ENCODE results near the gene PTPRN2. TPM values are rescaled to one million over a fixed set of nuclear protein-coding genes. Genes with fewer than 3 reads are reported as not detected.
"Not testable (repeated sequence)": the region's sequence is repeated elsewhere in the genome, so short reads cannot be mapped to it uniquely, and the experiment has no call there.

PTPRN2 gene
- total RNA-seq (2014; rRNA removed; shearing (Covaris generic)) = 2.2 and 4.4 TPM in 2 replicates

GRCh38 chr7:158587162-158588084, at the start of gene PTPRN2:
TSS of gene PTPRN2 (minus strand) at chr7:158587823.
- no peak for DNase-seq (ENCODE audit: low spot score)

GRCh38 chr7:158633055-158633956, 45.7 kb upstream of the PTPRN2 start:
- no peak for DNase-seq (ENCODE audit: low spot score)

GRCh38 chr7:158631574-158632195, 44.1 kb upstream of the PTPRN2 start:
- no peak for DNase-seq (ENCODE audit: low spot score)

- DNase-seq (ENCODE audit: low spot score) = not testable (repeated sequence)
These were observed 38.7 kb upstream of the PTPRN2 start for GRCh38 chr7:158626289-158626688.

GRCh38 chr7:158623241-158623640, 35.6 kb upstream of the PTPRN2 start:
- no peak for DNase-seq (ENCODE audit: low spot score)

GRCh38 chr7:158620839-158621441, 33.3 kb upstream of the PTPRN2 start:
- no peak for DNase-seq (ENCODE audit: low spot score)

GRCh38 chr7:158620418-158620817, 32.8 kb upstream of the PTPRN2 start:
- DNase-seq (ENCODE audit: low spot score) = no peak

- no peak for DNase-seq (ENCODE audit: low spot score)
These were observed 31.1 kb upstream of the PTPRN2 start for GRCh38 chr7:158618745-158619140.

GRCh38 chr7:158617737-158618128, 30.1 kb upstream of the PTPRN2 start:
- no peak for DNase-seq (ENCODE audit: low spot score)

- DNase-seq (ENCODE audit: low spot score) = no peak
These were observed 28.4 kb upstream of the PTPRN2 start for GRCh38 chr7:158616050-158616449.

- no peak for DNase-seq (ENCODE audit: low spot score)
These were observed 27.1 kb upstream of the PTPRN2 start for GRCh38 chr7:158614700-158615099.

- DNase-seq (ENCODE audit: low spot score) = peak; percentile 3
These were observed 25.9 kb upstream of the PTPRN2 start for GRCh38 chr7:158613481-158613880.

GRCh38 chr7:158612546-158612945, 24.9 kb upstream of the PTPRN2 start:
- DNase-seq (ENCODE audit: low spot score) = no peak

- DNase-seq (ENCODE audit: low spot score) = no peak
These were observed 23.9 kb upstream of the PTPRN2 start for GRCh38 chr7:158611541-158611940.

- no peak for DNase-seq (ENCODE audit: low spot score)
These were observed 21.8 kb upstream of the PTPRN2 start for GRCh38 chr7:158609313-158609974.

- DNase-seq (ENCODE audit: low spot score) = no peak
These were observed 19.9 kb upstream of the PTPRN2 start for GRCh38 chr7:158607563-158607962.

GRCh38 chr7:158606671-158607424, 19.2 kb upstream of the PTPRN2 start:
- DNase-seq (ENCODE audit: low spot score) = no peak

GRCh38 chr7:158606129-158606528, 18.5 kb upstream of the PTPRN2 start:
- no peak for DNase-seq (ENCODE audit: low spot score)

- DNase-seq (ENCODE audit: low spot score) = no peak
These were observed 16.4 kb upstream of the PTPRN2 start for GRCh38 chr7:158603773-158604755.
